ENCODE results near the gene KLHL9.

DNA sequence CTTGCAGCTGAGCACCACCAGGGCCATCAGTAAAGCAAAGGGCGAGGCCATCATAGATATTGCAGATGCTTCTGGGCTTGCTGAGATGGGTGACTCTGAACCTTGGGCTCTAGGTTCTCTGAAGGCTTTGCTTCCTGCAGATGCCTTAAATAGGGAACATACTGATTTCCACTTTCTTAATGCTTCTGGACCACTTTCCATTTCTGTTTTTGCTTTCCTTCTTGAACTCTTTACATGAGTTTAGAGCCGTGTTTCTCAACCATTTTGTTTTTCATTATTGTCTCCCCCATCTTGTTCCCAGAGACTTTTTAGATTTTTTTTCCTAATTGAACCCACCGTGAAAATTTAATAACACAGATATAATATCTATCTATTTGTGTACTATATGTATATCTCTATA, 32.8 kb upstream of the KLHL9 start, which contains the start of gene IFNA13:
- no peak for TF ChIP-seq RBFOX2 (IDR thresholded peaks at IDR 0.05; ENCODE audit: low read depth, low read length)
- TF ChIP-seq NCOR1 (IDR thresholded peaks at IDR 0.05; ENCODE audit: borderline replicate concordance, low read length), result no peak
- no peak for TF ChIP-seq NCOA1 (CRISPR knock-in tag; IDR thresholded peaks at IDR 0.05)
- TF ChIP-seq MAFF (IDR thresholded peaks at IDR 0.05; ENCODE audit: low read depth, low read length), result no peak
- TF ChIP-seq TCF12 (IDR thresholded peaks at IDR 0.05), result no peak
- no peak for TF ChIP-seq TCF12 (CRISPR knock-in tag; IDR thresholded peaks at IDR 0.05)
- TF ChIP-seq POLR2A (IDR thresholded peaks at IDR 0.05; ENCODE audit: insufficient read depth in 1 of 2, low read depth in 2 of 2, low read length in 2 of 2), result no peak
- TF ChIP-seq, protein P1, sequence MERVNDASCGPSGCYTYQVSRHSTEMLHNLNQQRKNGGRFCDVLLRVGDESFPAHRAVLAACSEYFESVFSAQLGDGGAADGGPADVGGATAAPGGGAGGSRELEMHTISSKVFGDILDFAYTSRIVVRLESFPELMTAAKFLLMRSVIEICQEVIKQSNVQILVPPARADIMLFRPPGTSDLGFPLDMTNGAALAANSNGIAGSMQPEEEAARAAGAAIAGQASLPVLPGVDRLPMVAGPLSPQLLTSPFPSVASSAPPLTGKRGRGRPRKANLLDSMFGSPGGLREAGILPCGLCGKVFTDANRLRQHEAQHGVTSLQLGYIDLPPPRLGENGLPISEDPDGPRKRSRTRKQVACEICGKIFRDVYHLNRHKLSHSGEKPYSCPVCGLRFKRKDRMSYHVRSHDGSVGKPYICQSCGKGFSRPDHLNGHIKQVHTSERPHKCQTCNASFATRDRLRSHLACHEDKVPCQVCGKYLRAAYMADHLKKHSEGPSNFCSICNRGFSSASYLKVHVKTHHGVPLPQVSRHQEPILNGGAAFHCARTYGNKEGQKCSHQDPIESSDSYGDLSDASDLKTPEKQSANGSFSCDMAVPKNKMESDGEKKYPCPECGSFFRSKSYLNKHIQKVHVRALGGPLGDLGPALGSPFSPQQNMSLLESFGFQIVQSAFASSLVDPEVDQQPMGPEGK (CRISPR knock-in tag; IDR thresholded peaks at IDR 0.05), result no peak
- TF ChIP-seq, protein P2, sequence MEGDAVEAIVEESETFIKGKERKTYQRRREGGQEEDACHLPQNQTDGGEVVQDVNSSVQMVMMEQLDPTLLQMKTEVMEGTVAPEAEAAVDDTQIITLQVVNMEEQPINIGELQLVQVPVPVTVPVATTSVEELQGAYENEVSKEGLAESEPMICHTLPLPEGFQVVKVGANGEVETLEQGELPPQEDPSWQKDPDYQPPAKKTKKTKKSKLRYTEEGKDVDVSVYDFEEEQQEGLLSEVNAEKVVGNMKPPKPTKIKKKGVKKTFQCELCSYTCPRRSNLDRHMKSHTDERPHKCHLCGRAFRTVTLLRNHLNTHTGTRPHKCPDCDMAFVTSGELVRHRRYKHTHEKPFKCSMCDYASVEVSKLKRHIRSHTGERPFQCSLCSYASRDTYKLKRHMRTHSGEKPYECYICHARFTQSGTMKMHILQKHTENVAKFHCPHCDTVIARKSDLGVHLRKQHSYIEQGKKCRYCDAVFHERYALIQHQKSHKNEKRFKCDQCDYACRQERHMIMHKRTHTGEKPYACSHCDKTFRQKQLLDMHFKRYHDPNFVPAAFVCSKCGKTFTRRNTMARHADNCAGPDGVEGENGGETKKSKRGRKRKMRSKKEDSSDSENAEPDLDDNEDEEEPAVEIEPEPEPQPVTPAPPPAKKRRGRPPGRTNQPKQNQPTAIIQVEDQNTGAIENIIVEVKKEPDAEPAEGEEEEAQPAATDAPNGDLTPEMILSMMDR (CRISPR knock-in tag; IDR thresholded peaks at IDR 0.05), result no peak
- TF ChIP-seq ATF1 (CRISPR knock-in tag; IDR thresholded peaks at IDR 0.05), result no peak
- TF ChIP-seq ZNF792 (CRISPR knock-in tag; IDR thresholded peaks at IDR 0.05), result no peak
- TF ChIP-seq, protein P3, sequence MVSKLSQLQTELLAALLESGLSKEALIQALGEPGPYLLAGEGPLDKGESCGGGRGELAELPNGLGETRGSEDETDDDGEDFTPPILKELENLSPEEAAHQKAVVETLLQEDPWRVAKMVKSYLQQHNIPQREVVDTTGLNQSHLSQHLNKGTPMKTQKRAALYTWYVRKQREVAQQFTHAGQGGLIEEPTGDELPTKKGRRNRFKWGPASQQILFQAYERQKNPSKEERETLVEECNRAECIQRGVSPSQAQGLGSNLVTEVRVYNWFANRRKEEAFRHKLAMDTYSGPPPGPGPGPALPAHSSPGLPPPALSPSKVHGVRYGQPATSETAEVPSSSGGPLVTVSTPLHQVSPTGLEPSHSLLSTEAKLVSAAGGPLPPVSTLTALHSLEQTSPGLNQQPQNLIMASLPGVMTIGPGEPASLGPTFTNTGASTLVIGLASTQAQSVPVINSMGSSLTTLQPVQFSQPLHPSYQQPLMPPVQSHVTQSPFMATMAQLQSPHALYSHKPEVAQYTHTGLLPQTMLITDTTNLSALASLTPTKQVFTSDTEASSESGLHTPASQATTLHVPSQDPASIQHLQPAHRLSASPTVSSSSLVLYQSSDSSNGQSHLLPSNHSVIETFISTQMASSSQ (IDR thresholded peaks at IDR 0.05; ENCODE audit: low read depth), result no peak
- TF ChIP-seq, protein P3 (CRISPR knock-in tag; IDR thresholded peaks at IDR 0.05; ENCODE audit: borderline replicate concordance), result no peak

All from HepG2 (cell line).